Right renal pelvis (tissue), 4 donors: ENCODE measurements around the gene R3HDM2. TPM values are rescaled to one million over a fixed set of nuclear protein-coding genes. Genes with fewer than 3 reads are reported as not detected.

Experiments used
- DNase-seq, 4 donors: peaks; one replicate each; pipeline ENCODE4 v3.0.0-alpha.2; 2013; ENCODE audit warnings: low read depth in 4 of 4, low spot score in 3 of 4, missing footprints in 1 of 4
- polyA plus RNA-seq, 4 donors: library from polyadenylated mRNA; unstranded; fragments of 120-200 nt; gene quantifications; one replicate each; pipeline ENCODE4 v1.2.1, GENCODE V29; 2013; ENCODE audit not compliant: insufficient read length in 4 of 4

Gene R3HDM2
- polyA plus RNA-seq, 4 donors: 59.0 to 88.3 (median 69.8) TPM

- DNase-seq: no peak
Observed at GRCh38 chr12:57248934-57249742, 181.7 kb downstream of the R3HDM2 start.

DNA sequence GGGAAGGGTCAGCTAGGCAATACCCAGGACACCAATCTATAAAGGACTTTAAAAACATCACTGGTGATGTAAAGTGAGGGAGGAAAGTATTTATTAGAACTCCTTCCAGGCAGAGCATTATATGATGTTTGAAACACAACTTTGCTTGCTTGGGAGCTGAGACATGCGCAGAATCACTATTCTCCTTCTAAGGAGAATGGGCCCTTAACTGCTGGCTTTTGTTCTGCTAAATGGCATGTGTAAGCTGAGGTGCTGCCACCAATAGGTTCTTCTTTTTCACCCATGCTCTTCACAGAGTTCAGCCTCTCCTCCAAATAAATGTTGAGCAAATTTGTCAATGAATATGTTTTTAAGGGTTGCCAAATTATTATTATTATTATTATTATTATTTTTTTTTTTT is 183.8 kb downstream of the R3HDM2 start:
- no peak for DNase-seq

GRCh38 chr12:57244312-57244696 is 186.5 kb downstream of the R3HDM2 start:
- DNase-seq: no peak

DNA sequence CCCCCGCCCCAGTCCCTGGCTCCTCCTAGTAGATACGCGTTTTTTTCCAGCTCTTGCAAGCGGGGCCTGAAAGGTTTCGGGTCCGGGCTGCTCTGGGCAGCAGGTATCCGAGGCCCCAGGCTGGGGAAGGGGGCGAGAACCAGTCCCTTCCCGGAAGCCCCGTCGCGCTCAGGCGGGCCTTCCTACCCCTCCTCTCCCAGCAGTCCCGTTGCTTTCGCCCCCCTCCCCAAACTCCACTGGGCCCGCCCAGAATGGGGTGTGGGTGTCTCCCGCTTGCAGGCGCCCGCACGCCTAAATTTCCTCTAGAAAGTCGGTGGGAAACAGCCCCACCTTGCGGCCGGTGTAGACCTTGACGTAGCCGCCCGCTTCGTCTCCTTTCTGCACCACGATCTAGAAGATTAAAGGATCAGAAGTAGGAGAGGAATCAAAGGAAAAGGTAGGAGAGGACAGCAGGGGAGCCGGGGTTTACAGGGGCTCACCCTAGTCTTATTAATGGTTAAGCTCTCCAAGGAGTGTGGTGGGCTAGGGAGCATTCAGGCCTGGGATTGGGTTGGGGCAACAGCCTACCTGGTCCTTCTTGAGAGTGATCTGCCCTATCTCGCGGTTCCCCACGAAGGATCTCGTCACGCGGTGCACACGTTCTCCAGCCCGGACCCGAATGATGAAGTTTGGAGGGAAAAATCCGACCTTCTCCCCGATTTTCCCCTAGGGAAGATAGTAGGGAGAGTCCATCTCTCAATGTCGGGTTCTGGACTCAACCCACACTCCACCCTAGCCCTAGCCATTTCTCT is 187.1 kb downstream of the R3HDM2 start:
- peak in 1 of 4 donors; percentile 74 for DNase-seq

GRCh38 chr12:57242691-57243454 is 188.0 kb downstream of the R3HDM2 start:
- peak in 2 of 4 donors; percentile 77 to 81 for DNase-seq

- no peak for DNase-seq
Observed at GRCh38 chr12:57242329-57242690, 188.5 kb downstream of the R3HDM2 start.

DNA sequence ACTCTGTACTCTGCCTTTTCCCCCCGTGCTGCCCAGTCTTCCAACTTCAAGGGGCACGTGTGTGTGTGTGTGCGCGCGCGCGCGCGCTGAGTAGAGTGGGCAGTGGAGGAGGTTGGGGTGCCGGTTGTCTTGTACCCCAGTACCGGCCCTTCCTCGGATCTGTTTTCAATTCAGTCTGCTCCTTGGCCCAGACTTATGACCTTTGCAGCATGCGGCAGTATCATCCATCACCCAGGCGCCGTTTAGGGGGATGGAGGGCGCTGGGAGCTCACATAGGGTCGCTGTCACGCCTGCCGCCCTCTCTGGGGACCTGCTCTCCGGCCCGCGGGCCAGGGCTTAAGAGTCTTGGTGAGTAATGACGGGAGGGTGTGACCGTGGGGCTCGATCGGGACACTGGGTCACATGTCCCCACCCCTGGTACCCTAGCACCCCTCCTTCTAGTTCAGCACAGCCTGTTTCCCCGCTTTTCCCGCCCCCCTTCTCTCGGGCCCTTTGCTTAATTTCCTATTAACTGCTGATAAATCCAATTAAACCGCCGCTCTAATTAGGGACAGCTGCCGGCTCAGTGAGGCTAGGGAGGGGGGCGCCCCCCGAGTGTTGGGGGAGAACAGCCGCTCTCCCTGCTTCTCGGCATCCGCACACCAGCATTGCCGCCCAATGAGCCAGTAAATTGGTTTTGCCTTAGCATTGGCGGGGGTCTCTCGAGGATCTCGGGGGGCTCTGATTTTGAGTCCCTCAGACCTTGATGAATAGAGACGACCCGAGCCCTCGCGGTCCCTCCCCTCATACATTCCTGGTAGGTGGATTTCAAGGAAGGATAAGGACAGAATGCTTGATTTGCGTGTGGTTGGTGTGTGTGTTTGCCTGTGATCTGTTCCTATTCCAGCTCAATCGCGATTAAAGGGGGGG is 189.2 kb downstream of the R3HDM2 start:
- DNase-seq: no peak

DNA sequence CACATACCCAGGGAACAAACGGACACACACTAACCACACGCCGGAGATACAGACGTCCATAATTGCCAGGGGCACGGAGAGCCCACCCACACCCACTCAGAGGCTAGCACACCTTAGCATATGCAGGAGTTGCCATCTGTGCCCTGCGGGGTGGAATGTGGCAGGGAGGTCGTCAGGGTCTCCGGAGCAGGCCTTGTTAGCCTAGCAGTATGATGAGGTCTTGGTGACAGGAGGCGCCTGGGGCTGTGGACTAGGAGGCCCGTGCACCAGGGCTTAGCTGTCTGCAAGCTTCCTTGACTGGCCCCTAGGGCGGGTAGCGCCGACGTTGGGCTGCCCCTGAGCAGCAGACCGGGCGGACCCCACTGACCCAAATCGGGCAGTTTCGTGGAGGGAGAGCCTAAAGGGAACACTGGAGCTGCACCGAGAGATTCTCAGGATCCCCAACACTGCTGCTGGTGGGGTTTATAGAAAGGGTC is 189.9 kb downstream of the R3HDM2 start:
- DNase-seq: no peak

- DNase-seq: no peak
Observed at GRCh38 chr12:57240066-57240921, 190.5 kb downstream of the R3HDM2 start.

GRCh38 chr12:57239587-57240065 is 191.2 kb downstream of the R3HDM2 start:
- DNase-seq: no peak

- peak in 3 of 4 donors; percentile 75 to 86 (median 78) for DNase-seq
Observed at GRCh38 chr12:57238854-57239554, 191.8 kb downstream of the R3HDM2 start.

DNA sequence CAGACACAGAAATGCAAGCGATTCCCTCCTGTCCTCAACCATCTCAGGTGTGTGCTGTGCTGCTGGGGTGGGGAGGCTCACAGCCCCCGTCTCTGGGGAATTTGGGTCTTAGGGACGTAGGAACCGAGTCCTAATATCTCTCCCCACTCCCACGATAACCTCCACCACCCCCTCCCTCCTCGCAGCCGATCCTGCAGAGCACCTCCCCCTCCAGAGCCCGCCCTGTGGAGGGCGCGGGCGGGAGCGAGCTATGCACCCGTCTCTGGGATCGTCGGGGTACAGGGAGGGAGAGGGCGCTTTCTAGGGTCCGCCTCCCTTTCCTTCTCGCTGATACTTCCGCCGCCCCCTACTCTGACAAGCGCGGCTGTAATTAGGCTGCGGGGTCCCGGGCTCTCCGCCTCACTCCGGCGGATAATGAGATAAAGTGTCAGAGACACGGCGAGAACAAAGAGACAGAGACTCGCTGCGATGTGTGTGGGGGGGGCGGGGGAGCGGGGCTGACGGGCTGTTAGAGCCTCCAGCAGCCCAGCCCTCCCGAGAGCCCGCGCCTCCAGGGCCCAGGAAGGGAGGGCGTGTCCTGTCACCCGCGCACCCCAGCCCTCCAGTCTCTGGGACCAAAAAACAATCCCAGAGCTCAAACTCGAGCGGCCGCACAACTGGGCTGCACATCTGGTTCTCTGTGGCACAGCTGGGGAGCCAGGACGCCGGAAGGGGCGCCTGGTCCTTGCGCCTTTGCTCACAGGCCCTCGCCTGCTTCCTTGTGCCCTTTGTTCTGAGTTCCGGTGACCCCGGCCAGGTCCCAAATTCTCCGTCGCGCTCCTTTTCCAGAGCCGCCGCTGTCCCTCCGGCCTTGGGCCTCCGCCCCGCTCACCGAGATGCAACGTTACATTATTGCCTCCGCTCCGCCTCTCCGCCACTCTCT is 192.7 kb downstream of the R3HDM2 start:
- DNase-seq: no peak

- DNase-seq: no peak
Observed at GRCh38 chr12:57237596-57237931, 193.3 kb downstream of the R3HDM2 start.

- no peak for DNase-seq
Observed at GRCh38 chr12:57236925-57237595, 193.8 kb downstream of the R3HDM2 start.

DNA sequence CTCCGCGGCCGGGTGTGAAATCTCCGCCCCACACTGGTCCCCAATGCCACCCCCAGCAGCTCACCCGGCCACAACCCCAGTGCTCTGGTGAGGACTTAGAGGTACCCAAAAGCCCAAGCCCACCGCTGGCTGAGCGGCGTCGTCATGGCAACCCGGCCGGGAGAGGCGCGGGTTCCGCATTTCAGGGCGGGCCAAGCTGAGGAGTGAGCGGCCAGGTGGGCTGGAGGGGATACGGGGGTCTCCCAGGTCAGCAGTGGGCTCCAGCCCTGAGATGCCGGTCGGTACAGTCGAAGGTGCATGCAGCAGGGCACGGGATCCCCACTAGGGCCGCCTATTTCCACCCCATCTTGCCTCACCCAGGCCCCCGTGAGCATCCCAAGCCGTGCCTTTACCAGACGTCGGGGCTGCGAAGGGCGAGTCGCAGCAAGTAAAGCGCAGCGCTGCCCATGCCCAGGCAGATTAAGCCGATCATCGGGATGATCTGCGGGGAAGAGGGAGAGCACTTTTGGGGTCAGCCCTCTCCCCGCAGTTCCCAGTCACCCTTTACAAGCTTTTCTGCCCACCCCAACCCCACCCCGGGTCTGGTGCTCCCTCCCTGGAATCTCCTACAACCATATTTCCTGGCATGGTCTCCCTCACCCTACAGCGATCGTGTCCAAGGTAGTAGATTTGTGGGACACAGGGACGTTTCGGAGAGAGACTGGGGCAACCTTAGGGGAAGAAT is 194.5 kb downstream of the R3HDM2 start:
- no peak for DNase-seq

- DNase-seq: no peak
Observed at GRCh38 chr12:57235728-57236131, 195.1 kb downstream of the R3HDM2 start.
